HG03439 (cell line): ENCODE data around the gene PTPRN2.

Source experiments
- ATAC-seq: cut with Tn5 transposase; IDR thresholded peaks from one replicate; pipeline ENCODE4 v1.9.1; 2021; ENCODE audit warnings: mild to moderate bottlenecking, moderate library complexity; ENCODE audit not compliant: unreplicated experiment

The PTPRN2 gene

DNA sequence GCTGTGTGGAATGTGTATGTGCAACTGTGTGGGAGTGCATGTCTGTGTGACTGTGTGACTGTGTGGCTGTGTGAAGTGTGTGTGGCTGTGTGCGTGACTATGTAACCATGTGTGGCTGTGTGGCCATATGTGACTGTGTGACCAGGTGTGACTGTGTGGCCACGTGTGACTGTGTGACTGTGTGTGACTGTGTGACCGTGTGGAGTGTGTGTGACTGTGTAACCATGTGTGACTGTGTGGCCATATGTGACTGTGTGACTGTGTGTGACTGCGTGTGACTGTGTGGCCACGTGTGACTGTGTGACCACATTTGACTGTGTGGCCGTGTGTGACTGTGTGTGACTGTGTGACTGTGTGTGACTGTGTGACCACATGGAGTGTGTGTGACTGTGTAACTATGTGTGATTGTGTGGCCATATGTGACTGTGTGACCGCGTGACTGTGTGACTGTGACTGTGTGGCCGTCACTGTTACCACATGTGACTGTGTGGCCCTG is 747.9 kb downstream of the PTPRN2 start:
- no peak for ATAC-seq

DNA sequence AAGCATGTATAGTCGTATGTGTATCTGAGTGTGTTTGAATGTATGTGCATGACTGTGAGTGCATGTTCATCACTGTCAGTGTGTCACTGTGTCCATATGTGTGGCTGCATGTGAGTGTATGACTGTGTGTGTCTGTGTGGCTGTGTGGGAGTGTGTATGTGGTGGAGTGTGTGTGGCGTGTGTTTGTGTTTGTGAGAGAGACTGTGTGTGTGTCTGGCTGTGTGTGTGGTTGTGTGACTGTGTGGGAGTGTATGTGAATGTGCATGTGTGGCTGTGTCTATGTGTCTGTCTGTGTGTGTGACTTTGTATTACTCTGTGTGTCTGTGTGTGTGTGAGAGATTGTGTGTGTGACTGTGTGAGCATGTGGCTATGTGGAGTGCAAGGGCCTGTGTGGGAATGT is 748.4 kb downstream of the PTPRN2 start:
- no peak for ATAC-seq

- no peak for ATAC-seq
Measured at GRCh38 chr7:157837561-157837960, 750.1 kb downstream of the PTPRN2 start.

GRCh38 chr7:157837047-157837446 is 750.6 kb downstream of the PTPRN2 start:
- no peak for ATAC-seq

GRCh38 chr7:157834501-157835163 is 753.0 kb downstream of the PTPRN2 start:
- no peak for ATAC-seq

DNA sequence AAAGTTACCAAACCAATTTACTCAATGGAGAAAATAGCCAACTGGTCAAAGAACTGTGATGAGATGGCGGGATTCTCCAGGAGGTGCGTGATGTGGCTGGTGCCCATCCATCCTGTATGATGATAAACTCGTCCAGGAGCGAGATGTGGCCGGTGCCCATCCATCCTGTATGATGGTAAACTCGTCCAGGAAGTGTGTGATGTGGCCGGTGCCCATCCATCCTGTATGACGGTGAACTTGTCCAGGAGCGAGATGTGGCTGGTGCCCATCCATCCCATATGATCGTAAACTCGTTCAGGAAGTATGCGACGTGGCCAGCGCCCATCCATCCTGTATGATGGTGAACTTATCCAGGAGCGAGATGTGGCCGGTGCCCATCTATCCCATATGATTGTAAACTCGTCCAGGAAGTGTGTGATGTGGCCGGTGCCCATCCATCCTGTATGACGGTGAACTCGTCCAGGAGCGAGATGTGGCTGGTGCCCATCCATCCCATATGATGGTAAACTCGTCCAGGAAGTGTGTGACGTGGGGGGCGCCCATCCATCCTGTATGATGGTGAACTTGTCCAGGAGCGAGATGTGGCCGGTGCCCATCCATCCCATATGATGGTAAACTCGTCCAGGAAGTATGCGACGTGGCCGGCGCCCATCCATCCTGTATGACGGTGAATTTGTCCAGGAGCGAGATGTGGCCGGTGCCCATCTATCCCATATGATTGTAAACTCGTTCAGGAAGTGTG is 754.6 kb downstream of the PTPRN2 start:
- no peak for ATAC-seq

GRCh38 chr7:157832421-157832820 is 755.2 kb downstream of the PTPRN2 start:
- no peak for ATAC-seq

DNA sequence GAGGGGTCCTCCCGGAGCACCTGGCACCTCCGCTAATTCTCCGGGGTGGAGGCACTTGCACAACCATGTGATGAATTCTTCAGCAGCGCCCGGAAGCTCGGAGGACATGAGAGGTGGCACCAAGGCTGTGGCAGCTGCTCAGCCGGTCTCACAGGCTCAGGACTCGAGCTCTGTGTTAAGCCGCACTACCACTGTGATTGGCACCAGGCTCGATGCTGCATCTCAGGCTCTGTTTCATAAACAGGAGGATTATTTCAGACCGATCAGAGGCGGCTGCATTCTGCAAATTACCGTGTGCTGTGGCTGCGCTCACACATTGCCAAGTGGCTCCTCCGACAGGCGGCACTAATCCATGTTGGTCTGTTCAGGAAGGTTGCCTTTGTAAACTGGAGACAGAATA is 755.6 kb downstream of the PTPRN2 start:
- ATAC-seq: no peak

- no peak for ATAC-seq
Measured at GRCh38 chr7:157831143-157831905, 756.3 kb downstream of the PTPRN2 start.

GRCh38 chr7:157830331-157830730 is 757.3 kb downstream of the PTPRN2 start:
- ATAC-seq: no peak

GRCh38 chr7:157829491-157829890 is 758.1 kb downstream of the PTPRN2 start:
- ATAC-seq: no peak

GRCh38 chr7:157828881-157829280 is 758.7 kb downstream of the PTPRN2 start:
- ATAC-seq: no peak

GRCh38 chr7:157828190-157828589 is 759.4 kb downstream of the PTPRN2 start:
- ATAC-seq: no peak

DNA sequence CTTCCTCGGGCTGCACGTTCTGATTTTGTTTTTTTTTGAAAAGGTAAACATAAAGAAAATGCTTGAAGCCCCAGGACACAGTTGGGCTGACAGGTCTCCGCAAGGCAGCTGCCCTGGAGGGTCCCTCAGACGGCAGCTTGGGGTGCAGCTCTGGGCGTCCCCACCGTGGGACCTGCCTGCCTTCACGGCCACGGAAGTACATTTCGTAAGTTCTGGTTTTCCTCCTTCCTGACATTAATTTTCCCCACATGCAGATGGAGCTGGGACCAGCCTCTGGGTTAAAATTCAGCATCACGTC is 759.8 kb downstream of the PTPRN2 start:
- no peak for ATAC-seq

DNA sequence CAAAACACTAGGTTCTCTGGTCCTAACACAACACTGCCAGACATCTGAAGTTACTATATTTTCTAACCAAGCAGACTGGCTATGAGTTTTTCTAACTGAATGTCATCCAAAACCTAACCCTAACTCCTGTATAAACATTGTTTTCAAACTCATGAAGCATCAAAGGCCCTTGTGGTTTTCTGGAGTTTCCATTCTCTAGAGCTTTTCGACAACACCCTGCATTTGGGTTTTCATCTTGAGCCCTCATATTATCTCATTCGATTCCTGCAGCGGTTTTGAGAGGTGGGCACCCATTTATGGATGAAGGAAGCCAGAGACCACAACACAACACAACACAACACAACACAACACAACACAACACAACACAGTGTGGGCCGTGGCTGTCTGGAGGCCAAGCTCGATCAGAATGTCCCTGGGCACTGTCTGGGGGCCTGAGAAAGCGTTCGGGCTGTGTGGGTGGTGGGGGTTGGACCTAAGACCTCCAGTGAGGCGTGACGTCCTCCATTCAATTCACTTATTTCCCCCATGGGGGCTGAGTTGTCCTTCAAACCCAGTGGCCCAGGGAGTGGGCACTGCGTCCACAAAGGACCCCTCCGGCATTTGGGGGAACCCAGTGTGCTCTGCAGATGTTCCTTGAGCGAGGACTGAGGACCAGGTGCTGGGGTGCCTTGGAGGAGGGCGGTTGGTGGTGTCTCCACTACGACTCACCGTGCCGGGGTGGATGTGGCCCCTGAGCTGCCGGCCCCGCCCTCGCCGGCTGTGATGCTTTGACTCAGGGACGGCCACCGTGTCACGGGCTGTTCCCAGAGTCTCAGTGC is 760.4 kb downstream of the PTPRN2 start:
- no peak for ATAC-seq

DNA sequence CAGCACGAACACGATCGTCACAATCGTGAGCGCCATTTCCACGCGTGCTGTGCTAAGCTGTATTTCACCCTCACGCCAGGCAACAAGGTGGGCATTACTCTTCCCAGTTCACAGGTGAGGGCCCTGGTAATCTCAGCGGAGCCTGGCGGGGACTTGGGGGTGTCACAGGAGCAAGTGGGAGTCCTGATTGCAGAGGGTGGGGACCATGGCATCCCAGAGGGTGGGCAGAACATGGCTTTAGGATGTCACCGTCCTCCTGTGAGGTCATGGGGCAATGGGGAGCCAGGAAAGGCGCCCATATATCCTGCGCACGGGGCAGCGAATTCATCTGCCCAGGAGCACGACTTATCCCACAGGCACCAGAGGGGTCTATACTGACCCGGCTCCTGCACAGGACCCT is 761.1 kb downstream of the PTPRN2 start:
- no peak for ATAC-seq

DNA sequence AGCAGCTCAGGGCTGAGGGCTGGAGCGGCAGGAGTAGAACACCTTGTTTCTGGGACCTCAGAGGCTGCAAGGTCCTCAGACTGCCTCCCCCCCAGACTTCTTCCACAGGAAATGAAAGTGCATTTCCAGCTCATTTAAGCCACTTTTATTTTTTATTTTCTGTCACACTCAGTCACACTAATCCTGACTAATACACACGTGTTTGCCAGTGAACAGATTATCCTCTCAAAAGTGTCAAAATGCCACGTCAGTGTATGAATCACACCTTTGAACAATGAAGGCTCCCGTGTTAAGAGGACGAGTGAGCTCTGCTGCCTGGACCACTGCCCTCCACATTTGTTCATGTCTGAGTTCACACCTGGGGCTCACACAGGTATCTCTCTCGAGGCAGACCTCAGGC is 762.3 kb downstream of the PTPRN2 start:
- ATAC-seq: no peak

- ATAC-seq: no peak
Measured at GRCh38 chr7:157824819-157825121, 762.9 kb downstream of the PTPRN2 start.

GRCh38 chr7:157824011-157824818 is 763.4 kb downstream of the PTPRN2 start:
- ATAC-seq: no peak

DNA sequence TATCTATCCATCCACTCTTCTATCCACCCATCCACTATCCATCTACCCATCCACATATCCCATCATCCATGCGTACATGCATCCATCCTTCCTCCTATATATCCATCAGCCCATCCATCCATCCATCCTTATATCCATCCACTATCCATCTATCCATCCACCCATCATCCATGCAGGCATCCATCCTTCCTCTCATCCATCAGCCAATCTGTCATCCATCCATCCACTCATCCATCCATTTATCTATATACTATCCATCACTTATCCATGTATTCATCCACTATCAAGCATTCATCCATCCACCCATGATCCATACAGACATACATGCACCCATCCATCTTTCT is 765.0 kb downstream of the PTPRN2 start:
- ATAC-seq: no peak
